ENCODE data around the gene ANKMY1.

DNA sequence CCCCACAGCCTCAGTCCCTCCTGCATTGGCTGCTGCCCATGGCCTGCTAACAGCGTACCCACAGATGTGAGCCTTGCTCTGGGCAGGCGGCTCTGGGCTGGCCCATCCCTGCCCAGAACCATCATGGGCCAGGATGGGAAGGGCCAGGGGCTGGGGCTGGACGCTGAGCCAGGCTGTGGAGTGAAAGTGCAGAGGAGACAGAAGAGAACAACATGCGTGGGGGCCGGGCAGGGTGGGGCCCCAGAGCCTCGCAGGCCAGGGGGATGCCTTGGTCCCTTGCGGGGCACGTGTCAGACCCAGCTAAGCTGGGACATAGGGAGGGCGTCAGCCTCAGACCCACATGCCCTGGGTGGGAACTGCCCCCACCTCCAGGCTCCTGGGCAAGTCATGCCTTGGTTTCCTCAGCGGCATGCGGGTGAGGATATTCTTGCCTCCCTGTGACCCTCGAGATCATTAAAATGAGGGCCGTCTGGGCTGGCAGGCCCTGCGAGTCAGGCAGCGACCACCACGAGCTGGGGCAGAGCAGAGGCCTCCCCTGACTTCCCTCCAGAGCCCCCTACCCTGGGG is 95.0 kb downstream of the ANKMY1 start:
- no peak for TF ChIP-seq POLR2A (IDR thresholded peaks at IDR 0.05)
- TF ChIP-seq, protein P1, sequence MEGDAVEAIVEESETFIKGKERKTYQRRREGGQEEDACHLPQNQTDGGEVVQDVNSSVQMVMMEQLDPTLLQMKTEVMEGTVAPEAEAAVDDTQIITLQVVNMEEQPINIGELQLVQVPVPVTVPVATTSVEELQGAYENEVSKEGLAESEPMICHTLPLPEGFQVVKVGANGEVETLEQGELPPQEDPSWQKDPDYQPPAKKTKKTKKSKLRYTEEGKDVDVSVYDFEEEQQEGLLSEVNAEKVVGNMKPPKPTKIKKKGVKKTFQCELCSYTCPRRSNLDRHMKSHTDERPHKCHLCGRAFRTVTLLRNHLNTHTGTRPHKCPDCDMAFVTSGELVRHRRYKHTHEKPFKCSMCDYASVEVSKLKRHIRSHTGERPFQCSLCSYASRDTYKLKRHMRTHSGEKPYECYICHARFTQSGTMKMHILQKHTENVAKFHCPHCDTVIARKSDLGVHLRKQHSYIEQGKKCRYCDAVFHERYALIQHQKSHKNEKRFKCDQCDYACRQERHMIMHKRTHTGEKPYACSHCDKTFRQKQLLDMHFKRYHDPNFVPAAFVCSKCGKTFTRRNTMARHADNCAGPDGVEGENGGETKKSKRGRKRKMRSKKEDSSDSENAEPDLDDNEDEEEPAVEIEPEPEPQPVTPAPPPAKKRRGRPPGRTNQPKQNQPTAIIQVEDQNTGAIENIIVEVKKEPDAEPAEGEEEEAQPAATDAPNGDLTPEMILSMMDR (IDR thresholded peaks at IDR 0.05): no peak
- TF ChIP-seq POLR2AphosphoS5 (IDR thresholded peaks at IDR 0.05): no peak
- TF ChIP-seq EP300 (IDR thresholded peaks at IDR 0.05): no peak
